Measurements from ENCODE around the gene ELOB.

DNA sequence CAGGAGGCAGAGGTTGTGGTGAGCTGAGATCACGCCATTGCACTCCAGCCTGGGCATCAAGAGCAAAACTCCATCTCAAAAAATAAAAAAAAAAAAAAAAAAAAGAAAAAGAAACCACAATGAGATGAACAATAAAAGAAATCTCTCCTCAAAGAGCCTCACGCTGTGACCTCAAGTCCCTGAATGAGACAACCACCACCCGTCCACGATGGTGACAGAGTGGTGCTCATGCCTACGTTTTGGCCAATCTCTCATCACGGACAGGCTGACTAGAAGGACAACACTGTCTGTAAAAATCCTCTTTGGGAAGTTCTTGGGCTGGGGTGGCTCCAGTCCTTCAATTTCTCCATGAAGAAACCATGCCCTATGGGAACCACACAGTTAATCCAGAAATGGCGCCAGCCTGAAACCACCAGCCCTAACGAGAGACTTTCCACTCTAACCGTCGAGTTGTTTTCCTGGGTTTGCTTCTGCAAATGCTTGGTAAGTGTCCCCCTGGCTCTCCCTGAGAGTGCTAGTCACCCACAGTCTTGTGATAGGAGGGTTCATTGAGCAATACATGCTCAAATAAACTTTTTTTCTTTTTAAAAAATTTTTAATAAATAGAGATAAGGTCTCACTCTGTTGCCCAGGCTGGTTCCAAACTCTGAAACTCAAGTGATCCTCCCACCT lies 42.1 kb downstream of the ELOB start:
- TF ChIP-seq, protein P1, sequence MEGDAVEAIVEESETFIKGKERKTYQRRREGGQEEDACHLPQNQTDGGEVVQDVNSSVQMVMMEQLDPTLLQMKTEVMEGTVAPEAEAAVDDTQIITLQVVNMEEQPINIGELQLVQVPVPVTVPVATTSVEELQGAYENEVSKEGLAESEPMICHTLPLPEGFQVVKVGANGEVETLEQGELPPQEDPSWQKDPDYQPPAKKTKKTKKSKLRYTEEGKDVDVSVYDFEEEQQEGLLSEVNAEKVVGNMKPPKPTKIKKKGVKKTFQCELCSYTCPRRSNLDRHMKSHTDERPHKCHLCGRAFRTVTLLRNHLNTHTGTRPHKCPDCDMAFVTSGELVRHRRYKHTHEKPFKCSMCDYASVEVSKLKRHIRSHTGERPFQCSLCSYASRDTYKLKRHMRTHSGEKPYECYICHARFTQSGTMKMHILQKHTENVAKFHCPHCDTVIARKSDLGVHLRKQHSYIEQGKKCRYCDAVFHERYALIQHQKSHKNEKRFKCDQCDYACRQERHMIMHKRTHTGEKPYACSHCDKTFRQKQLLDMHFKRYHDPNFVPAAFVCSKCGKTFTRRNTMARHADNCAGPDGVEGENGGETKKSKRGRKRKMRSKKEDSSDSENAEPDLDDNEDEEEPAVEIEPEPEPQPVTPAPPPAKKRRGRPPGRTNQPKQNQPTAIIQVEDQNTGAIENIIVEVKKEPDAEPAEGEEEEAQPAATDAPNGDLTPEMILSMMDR (IDR thresholded peaks at IDR 0.05), result no peak
- TF ChIP-seq ZFX (IDR thresholded peaks at IDR 0.05; ENCODE audit: borderline replicate concordance), result no peak

Measured in 22Rv1 (cell line).